NOMO-1 (cell line): ENCODE results near the gene OR8D2.
A peak's percentile ranks its signal among the peaks of the same experiment; 100 is the strongest.

Source experiments
- DNase-seq, 2 experiments: peaks; one replicate each; lab custom pipeline; 2025; ENCODE audit not compliant: unreplicated experiment in 2 of 2; lab: John Stamatoyannopoulos, UW

OR8D2 gene, protein sequence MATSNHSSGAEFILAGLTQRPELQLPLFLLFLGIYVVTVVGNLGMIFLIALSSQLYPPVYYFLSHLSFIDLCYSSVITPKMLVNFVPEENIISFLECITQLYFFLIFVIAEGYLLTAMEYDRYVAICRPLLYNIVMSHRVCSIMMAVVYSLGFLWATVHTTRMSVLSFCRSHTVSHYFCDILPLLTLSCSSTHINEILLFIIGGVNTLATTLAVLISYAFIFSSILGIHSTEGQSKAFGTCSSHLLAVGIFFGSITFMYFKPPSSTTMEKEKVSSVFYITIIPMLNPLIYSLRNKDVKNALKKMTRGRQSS

DNA sequence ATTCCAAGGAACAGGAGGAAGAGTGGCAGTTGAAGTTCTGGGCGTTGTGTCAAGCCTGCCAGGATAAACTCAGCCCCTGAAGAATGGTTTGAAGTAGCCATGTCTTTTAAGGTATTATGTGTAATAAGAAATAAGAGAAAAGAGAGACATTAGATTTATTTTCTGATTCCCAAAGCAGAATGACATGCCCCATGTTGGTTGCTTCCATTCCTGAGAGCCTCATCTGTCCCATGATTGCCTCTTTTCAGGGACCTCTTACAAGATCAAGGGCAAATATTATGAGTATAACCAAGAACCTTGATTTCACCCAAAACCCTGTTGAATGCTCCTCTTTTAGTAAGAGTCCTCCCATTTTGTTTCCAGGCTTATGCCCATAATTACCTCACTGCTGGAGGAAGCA is at the start of gene OR8D2:
TSS of gene OR8D2 (minus strand) at position 101 of the 400 bp plus-strand sequence. CDS start at position 101, 0 bp downstream.
- DNase-seq = no peak

DNA sequence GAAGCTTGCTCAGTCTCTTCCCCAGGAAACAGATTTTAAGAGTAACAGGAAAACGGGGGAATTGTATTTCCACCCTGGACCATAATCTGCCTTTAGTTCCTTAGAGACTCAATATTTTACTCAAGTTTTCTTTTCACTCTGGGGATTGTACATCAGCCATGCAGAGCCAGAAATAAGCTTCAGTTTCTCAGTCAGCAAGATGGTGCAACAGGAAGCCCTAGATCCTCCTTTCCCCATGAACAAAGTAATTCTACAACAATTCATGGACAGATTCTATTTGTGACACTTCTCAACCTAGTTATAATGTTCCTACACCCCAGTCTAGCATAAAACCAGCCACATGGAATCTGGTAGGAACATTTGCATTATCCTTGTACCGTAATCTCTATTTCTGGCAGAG is 39.6 kb upstream of the OR8D2 start:
- DNase-seq = peak; percentile 4 to 5

DNA sequence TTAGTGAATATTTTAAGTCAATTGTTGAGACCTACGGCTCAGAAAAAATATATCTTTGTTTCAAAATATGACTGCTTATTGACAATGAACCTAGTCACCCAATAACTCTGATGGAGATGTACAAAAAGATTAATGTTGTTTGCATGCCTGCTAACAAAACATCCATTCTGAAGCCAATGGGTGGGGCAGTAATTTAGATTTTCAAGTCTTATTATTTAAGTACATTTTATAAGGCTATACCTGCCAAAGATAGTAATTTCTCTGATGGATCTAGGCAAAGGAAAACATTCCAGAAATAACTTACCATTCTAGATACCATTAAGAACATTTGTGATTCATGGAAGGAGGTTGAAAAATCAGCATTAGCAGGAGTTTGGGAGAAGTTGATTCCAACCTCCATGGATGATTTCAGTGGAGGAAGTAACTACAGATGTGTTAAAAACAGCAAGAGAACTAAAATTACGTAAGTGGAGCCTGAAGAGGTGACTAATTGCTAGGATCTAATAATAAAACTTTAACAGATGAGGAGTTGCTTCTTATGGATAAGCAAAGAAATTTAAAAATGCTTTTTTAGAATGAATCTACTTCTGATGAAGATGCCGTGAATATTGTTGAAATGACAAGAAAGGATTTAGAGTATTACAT is 26.4 kb upstream of the OR8D2 start:
- peak in 1 of 2 experiments; percentile 50 for DNase-seq

DNA sequence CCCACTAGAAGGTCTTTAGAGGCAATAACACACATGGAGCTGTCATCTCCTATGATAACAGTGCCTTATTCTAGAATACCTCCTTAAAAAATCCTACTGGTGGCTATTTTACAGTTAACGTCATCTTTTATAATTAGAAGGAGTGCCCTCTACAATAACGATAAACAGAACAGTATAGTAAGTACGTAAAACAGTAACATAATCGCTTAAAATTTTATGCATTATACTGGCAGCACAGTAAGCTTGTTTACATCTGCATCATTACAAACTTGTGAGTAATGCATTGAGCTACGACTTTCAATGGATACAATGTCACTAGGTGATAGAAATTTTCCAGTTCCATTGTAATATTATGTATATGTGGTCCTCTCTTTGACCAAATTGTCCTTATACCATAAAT is 24.3 kb upstream of the OR8D2 start:
- DNase-seq = no peak

DNA sequence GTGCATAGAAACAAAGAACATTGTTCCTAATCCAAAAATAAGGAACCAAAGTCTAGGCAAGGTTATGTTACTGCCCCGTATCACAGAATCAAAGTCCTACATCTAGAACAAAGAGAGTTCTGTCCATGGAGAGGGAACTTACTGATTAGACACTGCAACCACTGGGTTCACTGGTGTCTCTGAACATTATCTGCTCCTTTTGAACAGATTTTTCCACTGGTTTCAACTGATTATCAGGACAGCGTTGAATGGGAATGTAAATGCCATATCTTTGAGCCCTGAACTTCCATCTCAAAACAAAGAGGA is 20.1 kb upstream of the OR8D2 start:
- no peak for DNase-seq

DNA sequence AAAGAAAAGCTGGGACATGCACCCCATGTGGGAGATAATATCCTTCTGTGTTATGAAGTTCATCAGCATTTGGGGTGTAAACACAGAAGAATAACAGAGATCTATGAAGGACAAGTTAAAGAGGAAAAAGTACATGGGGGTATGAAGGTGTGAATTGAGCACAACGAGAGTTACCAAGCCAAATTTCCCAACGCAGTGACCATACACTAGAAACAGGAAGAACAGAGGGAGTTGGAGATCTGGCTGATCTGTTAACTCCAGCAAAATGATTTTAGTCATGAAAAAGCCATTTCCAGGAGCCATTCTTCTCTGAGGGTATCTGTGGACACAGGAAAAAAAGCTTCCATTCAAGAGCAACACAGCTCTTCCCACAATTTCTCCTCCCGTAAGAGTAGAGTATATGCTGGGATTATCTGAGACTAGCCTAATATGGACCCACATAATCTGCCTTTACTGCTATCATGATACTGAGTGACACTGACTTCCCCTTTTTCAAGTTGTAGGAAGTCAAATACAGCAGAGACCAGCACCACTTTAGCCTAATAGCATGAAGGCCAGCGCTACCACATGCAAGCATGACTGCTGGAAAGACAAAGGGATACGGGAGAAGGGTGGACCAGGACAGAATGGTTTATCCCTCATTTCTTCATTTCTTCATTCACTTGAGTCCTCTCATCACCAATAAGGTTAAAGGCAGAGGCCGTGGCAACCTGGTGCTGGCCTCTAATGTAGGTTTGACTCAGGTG is 19.6 kb upstream of the OR8D2 start:
- DNase-seq = peak; percentile 15 to 64

DNA sequence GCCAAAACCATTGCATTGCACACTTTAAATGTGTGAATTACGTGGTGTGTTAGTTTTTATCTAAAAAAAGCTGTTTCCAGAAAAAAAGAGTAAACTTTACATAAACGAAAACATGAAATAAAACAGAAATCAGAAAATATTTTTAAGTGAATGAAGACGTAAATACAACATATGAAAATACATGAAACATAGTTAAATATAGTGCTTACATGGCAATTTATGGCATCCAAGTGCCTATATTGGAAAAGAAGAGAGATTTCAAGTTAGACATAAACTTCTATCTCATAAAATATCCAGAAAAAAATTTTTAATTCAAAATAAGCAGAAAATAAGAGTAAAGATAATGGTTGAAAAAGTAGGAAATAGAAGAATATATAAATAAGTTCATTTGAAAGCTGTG is 11.9 kb upstream of the OR8D2 start:
- no peak for DNase-seq

DNA sequence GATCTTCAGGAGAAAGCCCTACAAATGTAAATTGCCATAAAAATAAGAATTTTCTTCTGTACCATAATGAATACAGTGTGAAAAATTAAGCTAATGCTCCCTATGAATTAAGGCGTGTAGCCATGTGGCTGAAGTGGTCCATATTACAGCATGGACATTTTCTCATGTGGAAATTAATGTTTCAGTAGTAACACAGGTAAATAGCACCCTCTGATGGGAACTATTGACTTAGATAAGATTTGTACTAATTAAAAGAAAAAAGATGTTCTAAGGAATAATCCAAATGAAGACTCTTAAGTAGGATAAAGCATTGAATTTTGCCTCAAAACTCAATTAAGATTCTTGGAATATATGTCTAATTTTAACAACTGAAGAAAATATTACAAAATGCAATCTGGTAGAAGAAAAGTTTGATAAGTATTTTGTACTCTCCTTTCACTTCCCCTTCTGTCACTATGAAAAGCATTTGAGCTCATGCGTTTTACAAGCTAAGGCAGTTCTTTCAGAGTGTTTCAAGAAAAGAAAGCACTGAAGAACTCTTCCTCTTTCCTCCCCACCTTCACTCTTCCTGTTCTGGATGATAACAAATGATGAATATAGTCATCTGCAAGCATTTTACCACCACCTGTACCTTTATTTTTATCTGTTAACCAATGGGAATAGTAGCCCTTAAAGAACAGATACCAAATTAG is 9.9 kb upstream of the OR8D2 start:
- peak; percentile 81 to 96 for DNase-seq

DNA sequence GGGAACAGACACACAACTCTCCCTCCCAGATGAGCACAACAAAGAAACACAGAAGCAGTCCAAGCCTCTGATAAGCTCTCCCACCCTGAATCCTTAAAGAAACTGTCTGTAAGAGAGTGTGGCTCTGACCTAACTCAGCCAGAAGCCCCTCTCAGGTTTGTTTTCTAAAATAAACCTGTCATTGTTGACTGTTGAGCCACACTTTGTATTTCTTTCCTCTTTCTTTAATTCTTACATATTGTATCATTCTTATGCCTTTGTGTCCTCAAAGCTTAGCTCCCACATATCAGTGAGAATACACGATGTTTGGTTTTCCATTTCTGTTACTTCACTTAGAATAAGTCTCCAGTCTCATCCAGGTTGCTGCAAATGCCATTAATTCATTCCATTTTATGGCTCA is 7.8 kb upstream of the OR8D2 start:
- no peak for DNase-seq

DNA sequence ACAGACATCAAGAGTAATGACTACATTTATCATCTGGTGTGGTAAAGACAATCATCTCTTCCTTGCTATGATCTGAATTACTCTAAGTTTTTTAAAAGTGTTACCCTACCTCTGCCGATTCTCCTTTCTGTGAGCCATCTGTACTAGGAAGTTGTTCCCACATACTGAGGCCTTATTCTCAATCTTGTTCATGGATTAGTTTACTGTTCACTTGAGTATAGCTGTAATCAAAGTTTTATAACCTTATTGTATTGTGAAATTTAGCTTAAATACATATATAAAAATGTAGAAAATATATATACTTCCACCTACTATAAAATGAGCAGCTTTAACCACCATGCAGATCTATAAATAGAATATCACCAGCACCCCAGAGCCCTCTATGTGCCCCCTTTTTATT is 2.4 kb upstream of the OR8D2 start:
- no peak for DNase-seq

DNA sequence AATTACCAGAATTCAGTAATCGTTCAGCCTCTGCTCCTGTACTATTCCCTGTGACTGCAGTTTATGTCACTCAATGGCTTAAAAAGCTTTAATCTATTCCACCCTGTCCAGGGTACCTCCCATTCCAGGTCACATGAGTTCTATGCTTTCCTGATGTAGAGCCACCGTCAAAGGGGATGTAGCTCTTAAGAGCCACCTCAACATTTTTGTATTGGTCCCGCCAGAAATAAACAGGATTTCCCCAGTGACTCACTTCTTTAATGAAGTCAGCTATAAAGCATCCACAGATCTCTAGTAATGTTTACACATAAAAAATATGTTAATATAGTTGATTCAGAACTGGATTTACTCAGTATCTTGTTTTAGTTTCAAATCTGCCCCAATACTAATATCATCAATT is 4.9 kb downstream of the OR8D2 start:
- no peak for DNase-seq

DNA sequence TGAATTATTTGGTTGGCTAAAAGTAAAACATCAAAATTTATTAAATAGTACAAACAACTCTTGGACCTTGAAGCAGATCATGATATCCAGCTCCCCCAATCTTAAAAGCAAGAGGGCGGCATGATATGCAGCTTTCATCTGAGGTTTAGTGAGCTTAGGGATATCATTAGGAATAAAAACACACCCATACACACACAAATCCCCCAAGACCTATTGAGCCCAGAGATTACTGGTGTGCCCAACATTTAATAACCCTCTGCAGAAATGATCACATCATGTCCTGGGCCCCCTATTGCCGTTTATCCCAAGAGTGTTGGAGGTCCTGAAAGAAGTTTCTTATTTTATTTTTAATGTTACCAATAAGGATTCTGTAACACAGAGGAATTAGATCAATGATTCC is 6.1 kb downstream of the OR8D2 start, which contains the start of gene OR8D1:
TSS of gene OR8D1 (minus strand) at position 101 of the 400 bp plus-strand sequence. CDS start 3,183 bp downstream, outside the sequence.
- DNase-seq = no peak

DNA sequence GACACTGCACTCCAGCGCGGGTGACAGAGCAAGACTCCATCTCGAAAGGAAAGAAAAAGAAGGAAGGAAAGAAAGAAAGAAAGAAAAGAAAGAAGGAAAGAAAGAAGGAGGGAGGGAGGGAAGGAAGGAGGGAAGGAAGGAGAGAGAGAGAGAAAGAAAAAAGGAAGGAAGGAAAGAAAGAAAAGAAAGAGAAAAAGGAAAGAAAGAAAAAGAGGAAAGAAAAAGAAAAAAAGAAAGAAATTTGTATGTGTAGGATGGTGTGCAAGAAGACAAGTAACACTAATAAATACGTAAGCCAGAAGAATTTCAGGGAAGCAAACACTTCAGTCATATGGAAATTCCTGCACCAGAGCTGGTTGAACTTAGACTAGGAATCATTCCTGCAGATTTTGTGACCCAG is 6.9 kb downstream of the OR8D2 start:
- DNase-seq = no peak

DNA sequence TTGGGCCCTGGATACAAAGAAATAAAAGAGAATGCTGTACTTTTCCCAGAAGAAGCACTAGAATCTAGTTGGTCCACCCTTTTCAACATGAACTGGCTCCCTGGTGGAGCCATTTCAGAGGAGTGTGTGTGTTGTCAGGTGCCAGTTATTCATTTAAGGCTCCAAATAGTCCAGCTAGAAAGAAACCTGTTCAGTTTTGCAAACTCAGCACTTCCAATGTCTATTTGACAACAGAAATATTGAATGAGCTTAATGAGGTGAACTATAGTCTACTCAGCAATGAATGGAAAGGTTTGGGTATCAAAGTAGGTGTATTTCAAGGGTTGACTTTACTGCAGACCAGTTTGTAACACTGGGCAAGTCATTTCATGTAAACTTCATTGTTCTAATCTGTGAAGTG is 8.3 kb downstream of the OR8D2 start:
- DNase-seq = no peak

DNA sequence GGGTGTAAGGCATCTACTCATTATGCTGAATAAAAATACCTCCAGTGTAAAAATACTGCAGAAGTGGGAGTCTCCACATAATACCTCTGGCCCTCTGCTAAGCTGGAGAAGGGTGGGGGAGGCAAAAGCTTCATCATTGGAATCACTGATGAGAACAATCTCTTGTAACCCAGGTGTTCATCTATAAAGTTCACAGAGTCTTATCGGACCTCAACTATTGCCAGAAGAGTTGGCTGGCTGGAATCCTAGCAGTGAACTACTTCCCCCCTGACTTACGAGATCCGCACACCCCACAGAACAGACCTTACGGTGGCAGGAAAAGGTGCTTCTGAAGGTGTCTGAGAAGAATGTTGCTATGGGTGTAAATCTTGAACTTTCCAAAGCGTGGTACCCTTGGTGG is 8.7 kb downstream of the OR8D2 start:
- DNase-seq = no peak

DNA sequence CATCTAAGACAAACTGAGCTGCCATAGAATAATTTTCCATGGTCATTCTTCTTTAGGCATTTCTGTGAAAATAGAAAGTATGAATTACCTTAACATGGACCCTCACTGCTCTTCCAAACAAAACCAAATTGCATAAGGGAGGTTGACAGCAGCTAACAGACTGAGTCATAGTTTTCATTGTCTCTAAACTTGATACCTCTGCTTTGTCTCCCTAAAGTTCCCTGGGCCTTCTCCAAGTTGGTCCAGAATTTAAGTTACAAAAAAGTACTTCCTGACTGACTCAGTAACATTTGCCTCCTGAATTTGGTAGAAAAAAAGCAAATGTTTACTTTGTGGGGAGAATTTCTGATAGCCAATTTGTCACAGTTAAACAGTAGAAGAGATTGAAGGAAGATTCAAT is 9.3 kb downstream of the OR8D2 start:
- DNase-seq = no peak

DNA sequence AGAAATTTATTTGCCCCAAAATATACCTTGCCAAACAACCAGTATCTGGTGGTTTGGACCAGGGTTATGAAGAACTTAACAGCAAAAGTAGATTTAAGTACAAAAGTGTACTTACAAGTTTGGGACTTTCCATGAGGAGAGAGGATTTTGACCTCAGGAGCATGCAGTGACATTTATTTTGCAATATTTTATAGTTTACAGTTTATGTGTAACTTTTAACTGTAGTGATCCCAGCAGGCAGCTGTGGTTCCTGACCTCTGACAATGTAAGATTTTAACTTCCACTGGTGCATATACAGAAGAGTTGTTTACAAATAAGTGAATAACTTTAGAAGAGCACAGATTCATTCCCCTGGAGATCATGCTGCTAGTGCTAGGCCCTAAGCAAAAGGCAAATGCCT is 12.9 kb downstream of the OR8D2 start:
- DNase-seq = no peak

DNA sequence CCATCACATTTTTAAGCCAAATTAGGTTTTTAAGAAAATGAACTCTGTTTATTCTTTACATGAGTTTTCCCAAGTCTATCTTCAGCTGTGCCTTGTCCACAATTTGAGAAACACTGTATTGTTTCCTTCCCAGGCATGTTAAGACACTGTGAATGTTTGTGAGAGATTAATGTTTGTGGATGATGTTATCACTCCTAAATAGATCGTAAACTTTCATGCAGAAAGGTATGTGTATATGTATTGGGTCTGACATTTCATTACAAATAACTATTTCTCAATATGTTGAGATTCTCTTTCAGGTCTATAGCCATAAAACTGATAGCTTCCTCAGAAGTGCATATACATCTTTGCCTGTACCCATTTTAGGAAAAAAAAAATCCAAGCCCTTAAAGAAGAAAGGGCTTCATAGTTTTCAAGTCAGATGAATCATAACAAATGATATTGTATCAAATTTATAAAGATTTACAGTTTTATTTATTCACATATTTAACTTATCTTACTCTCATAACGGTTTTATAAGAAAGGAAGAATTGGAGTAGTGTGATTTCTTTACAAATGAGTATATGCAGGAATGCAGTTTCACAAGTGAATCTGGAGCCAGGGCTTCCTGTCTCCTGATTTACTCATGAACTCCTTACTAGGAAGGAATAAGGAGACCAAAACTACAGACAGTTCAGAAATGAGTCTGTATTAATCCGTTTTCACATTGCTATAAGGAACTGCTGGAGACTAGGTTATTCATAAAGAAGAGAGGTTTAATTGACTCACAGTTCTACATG is 17.5 kb downstream of the OR8D2 start:
- DNase-seq = no peak

DNA sequence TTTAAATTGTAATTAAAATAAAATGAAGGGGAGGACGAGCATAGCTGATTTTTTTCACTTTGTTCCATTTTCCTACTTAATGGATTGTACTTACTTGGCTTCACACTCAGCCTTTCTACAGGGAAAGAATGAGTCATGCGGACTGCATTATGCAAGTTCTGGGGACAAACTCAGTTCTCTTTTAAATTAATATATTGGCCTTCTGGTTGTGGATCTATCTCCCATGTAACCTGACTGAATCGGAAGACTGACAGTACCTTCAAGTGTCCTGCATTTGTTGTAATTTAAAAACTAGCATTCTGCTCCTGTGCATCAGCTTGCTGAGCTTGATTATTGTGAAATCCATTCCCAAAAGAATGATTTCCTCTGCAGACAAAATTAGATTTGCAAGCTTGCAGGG is 18.4 kb downstream of the OR8D2 start:
- peak in 1 of 2 experiments; percentile 41 for DNase-seq

DNA sequence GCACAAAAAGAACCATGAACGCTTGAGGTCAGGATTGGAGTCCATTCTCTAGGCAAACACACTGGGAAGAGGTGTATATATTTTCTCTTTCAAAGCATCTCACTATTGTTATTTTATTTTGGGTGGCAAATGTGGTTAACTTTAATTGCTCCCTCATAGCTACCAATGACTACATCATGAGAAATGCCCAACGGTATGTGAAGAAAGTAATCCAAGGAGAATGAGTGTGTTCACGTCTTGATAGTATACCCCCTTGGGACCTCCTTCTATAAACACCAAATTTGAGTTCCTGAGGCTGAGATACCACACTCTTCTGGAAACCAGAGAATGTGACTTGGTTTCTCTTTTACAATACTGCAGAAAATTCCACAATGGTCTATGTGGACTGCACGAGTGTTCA is 22.1 kb downstream of the OR8D2 start:
- no peak for DNase-seq

DNA sequence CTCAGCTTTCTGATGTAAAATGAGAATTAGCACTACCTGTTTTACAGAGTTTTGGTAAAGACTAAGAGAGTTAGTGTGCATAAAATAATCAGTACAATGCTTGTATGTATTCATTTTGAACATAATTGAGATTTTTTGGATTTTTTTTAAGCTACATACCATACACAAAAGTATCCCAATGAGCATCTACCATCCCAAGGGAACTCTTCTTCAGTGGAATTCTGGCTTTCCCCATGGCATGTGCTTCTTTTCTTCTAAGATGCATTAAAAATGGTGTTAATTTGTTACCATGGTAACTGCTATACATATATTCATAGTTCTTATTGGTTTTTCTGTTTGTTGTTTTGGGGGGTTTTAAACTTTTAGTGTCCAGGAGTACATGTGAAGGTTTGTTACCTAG is 24.0 kb downstream of the OR8D2 start:
- no peak for DNase-seq
